Neural progenitor cell (in vitro differentiated cells): ENCODE measurements around the gene EDN2.

Source experiments
- CTCF ChIP-seq: fragments of 200-600 bp; sonication (generic); IDR thresholded peaks from 2 replicates; pipeline ENCODE4 v1.5.1; 2017; ENCODE audit warnings: antibody characterized with exemption, mild to moderate bottlenecking
- EZH2phosphoT487 ChIP-seq: fragments of 200-600 bp; sonication (generic); IDR thresholded peaks from 2 replicates; pipeline ENCODE4 v1.6.1; 2017; ENCODE audit warnings: antibody characterized with exemption

GRCh38 chr1:41450747-41451285 is 33.7 kb downstream of the EDN2 start:
- TF ChIP-seq CTCF (no peak), EZH2phosphoT487 (no peak)
